WTC11 (cell line): ENCODE measurements around the gene STOX2. TPM values are rescaled to one million over a fixed set of nuclear protein-coding genes. Genes with fewer than 3 reads are reported as not detected.

ENCODE experiments used
- ATAC-seq: fragments of 200-7000 bp; cut with Tn5 transposase; 2 replicates; pipeline ENCODE4 v1.10.0; 2021; ENCODE audit warnings: mild to moderate bottlenecking, moderate library complexity
- CTCF ChIA-PET: fragments of 300-600 bp; sonication (Branson Sonifier 250); formaldehyde crosslinking; loops from one replicate; lab custom pipeline; 2021; ENCODE audit warnings: antibody characterized with exemption; lab: Charles Lee
- POLR2A ChIA-PET: fragments of 350-600 bp; sonication (Branson Sonifier 250); formaldehyde crosslinking; loops from one replicate; lab custom pipeline; 2021; ENCODE audit warnings: antibody characterized with exemption; lab: Charles Lee
- DNase-seq: peaks from one replicate; pipeline ENCODE4 v3.0.0; 2021; ENCODE audit warnings: low spot score
- H3K27ac Mint-ChIP-seq: 2 replicates; pipeline ENCODE4 v1.8.0; 2021; ENCODE audit warnings: mixed read lengths
- H3K27me3 Mint-ChIP-seq: 2 replicates; pipeline ENCODE4 v1.8.0; 2021; ENCODE audit warnings: low read depth, mild to moderate bottlenecking, moderate library complexity, mixed read lengths
- H3K36me3 Mint-ChIP-seq: 2 replicates; pipeline ENCODE4 v1.8.0; 2021; ENCODE audit warnings: mixed read lengths
- H3K4me1 Mint-ChIP-seq: 2 replicates; pipeline ENCODE4 v1.8.0; 2022; ENCODE audit warnings: mixed read lengths
- H3K4me3 Mint-ChIP-seq: 2 replicates; pipeline ENCODE4 v1.8.0; 2021; ENCODE audit warnings: mild to moderate bottlenecking, moderate library complexity, mixed read lengths
- H3K9me3 Mint-ChIP-seq: 2 replicates; pipeline ENCODE4 v1.8.0; 2021; ENCODE audit warnings: mixed read lengths
- AR ChIP-seq: fragments of 250-450 bp; sonication (Bioruptor Pico); IDR thresholded peaks from 2 replicates; pipeline ENCODE4 v1.9.0; 2021; ENCODE audit warnings: mild to moderate bottlenecking
- ATF6 ChIP-seq: sonication (generic); formaldehyde crosslinking; IDR thresholded peaks from 2 replicates; pipeline ENCODE4 v1.8.1; 2023; ENCODE audit warnings: mild to moderate bottlenecking, missing genetic modification reagents
- CDX4 ChIP-seq: fragments of 250-450 bp; sonication (Bioruptor Pico); IDR thresholded peaks from 2 replicates; pipeline ENCODE4 v1.9.0; 2021; ENCODE audit warnings: moderate library complexity, mild to moderate bottlenecking, inconsistent platforms, borderline replicate concordance
- FOXJ3 ChIP-seq: sonication (generic); formaldehyde crosslinking; IDR thresholded peaks from 2 replicates; pipeline ENCODE4 v1.9.0; 2021; ENCODE audit warnings: missing genetic modification reagents, mild to moderate bottlenecking, borderline replicate concordance
- FOXP1 ChIP-seq: sonication (generic); formaldehyde crosslinking; IDR thresholded peaks from 2 replicates; pipeline ENCODE4 v1.8.0; 2022; ENCODE audit warnings: missing genetic modification reagents, mild to moderate bottlenecking, moderate library complexity, borderline replicate concordance
- FOXP4 ChIP-seq: sonication (generic); formaldehyde crosslinking; IDR thresholded peaks from 2 replicates; pipeline ENCODE4 v1.8.0; 2022; ENCODE audit warnings: mild to moderate bottlenecking, missing genetic modification reagents
- GABPB1 ChIP-seq: sonication (generic); formaldehyde crosslinking; IDR thresholded peaks from 2 replicates; pipeline ENCODE4 v1.8.1; 2023; ENCODE audit warnings: mild to moderate bottlenecking, missing genetic modification reagents
- GRHL2 ChIP-seq: fragments of 250-450 bp; sonication (Bioruptor Pico); IDR thresholded peaks from 2 replicates; pipeline ENCODE4 v1.8.0; 2022; ENCODE audit warnings: mild to moderate bottlenecking, moderate library complexity; ENCODE audit not compliant: insufficient replicate concordance, severe bottlenecking
- KAT7 ChIP-seq: sonication (generic); formaldehyde crosslinking; IDR thresholded peaks from 2 replicates; pipeline ENCODE4 v1.8.1; 2023; ENCODE audit warnings: missing genetic modification reagents, mild to moderate bottlenecking, borderline replicate concordance
- NR2C2 ChIP-seq: sonication (generic); formaldehyde crosslinking; IDR thresholded peaks from 2 replicates; pipeline ENCODE4 v1.8.0; 2022; ENCODE audit warnings: mild to moderate bottlenecking, missing genetic modification reagents
- PRDM15 ChIP-seq: sonication (generic); formaldehyde crosslinking; IDR thresholded peaks from 2 replicates; pipeline ENCODE4 v1.8.0; 2022; ENCODE audit warnings: missing genetic modification reagents
- SMAD3 ChIP-seq: sonication (generic); formaldehyde crosslinking; IDR thresholded peaks from 2 replicates; pipeline ENCODE4 v1.8.0; 2022; ENCODE audit warnings: missing genetic modification reagents, mild to moderate bottlenecking, borderline replicate concordance
- SP1 ChIP-seq: sonication (generic); formaldehyde crosslinking; conservative IDR thresholded peaks from 2 replicates; pipeline ENCODE4 v1.8.1; 2022; ENCODE audit warnings: missing genetic modification reagents
- ZNF121 ChIP-seq: sonication (generic); formaldehyde crosslinking; IDR thresholded peaks from 2 replicates; pipeline ENCODE4 v1.8.0; 2023; ENCODE audit warnings: missing genetic modification reagents
- ZNF396 ChIP-seq: fragments of 250-450 bp; sonication (Bioruptor Pico); IDR thresholded peaks from 2 replicates; pipeline ENCODE4 v1.8.0; 2021; ENCODE audit warnings: mild to moderate bottlenecking, moderate library complexity, borderline replicate concordance
- ZNF532 ChIP-seq: fragments of 250-450 bp; sonication (Bioruptor Pico); IDR thresholded peaks from 2 replicates; pipeline ENCODE4 v1.9.0; 2021; ENCODE audit warnings: mild to moderate bottlenecking, borderline replicate concordance
- total RNA-seq: library from RNA; stranded (reverse); gene quantifications from 3 replicates; pipeline ENCODE4 v1.2.3, GENCODE V29; 2021

The STOX2 gene
- total RNA-seq, 1 experiment from 2014 or later = 31.6 TPM

GRCh38 chr4:183907871-183908683, 3.0 kb downstream of the STOX2 start:
- no peak for TF ChIP-seq ATF6 (CRISPR knock-in tag)
- no peak for TF ChIP-seq FOXP1 (CRISPR knock-in tag)
- TF ChIP-seq GRHL2 (CRISPR knock-in tag) = no peak
- TF ChIP-seq GABPB1 = no peak
- TF ChIP-seq SMAD3 (CRISPR knock-in tag) = no peak
- no peak for TF ChIP-seq ZNF121 (CRISPR knock-in tag)
- no peak for TF ChIP-seq AR
- TF ChIP-seq PRDM15 = no peak
- TF ChIP-seq CDX4 (CRISPR knock-in tag) = no peak
- TF ChIP-seq ZNF396 (CRISPR knock-in tag) = no peak
- no peak for TF ChIP-seq KAT7
- no peak for TF ChIP-seq NR2C2
- TF ChIP-seq ZNF532 (CRISPR knock-in tag) = no peak
- no peak for TF ChIP-seq SP1 (CRISPR knock-in tag)
- no peak for TF ChIP-seq FOXJ3 (CRISPR knock-in tag)
- no peak for TF ChIP-seq FOXP4
- TF ChIP-seq, all 79 proteins: peak for 0
- peaks cover 10% of the 10 kb centered on the region for H3K36me3 Mint-ChIP-seq
- H3K9me3 Mint-ChIP-seq = peaks cover 9% of the 10 kb centered on the region
- no peak overlapping the region for H3K27ac Mint-ChIP-seq
- H3K27me3 Mint-ChIP-seq = peaks cover 28% of the 10 kb centered on the region
- ATAC-seq (no peak), DNase-seq (no peak)
- H3K4me3 Mint-ChIP-seq = peak overlapping the region; percentile 93
- CTCF ChIA-PET = no interaction called here
- POLR2A ChIA-PET = interaction anchor here (1.5 kb wide), 1 partner anchor 51 kb away, joined by 4 read pairs; no protein-coding TSS in a partner anchor
- peaks cover 15% of the 10 kb centered on the region for H3K4me1 Mint-ChIP-seq
